ENCODE results near the gene TRPV5. TPM values are rescaled to one million over a fixed set of nuclear protein-coding genes. Genes with fewer than 3 reads are reported as not detected.

The TRPV5 gene
- total and polyA plus RNA-seq, 2 of the 8 experiments (the other 6 are each of a cell fraction or from before 2014, with no cell fraction given), result 0.03 TPM; not detected in 1

GRCh38 chr7:142868986-142869415 is 64.5 kb downstream of the TRPV5 start:
- Histone ChIP-seq H3K14ac (ENCODE audit: insufficient read length) (no peak overlapping the region), H2BK15ac (ENCODE audit: low read length) (no peak overlapping the region), H3K4me1 (replicated peaks in 1 of 4; ENCODE audit: control insufficient read depth in 3 of 4, insufficient read depth in 4 of 4, low read length in 3 of 4) (peaks cover 0 to 5% (median 3%) of the 10 kb centered on the region in 4 experiments; a peak in 4 of 7 replicates), H3K9ac (replicated peaks in 1 of 4; ENCODE audit: extremely low read depth in 1 of 4, low read depth in 3 of 4, low read length in 3 of 4) (no peak overlapping the region), H3K23ac (ENCODE audit: insufficient read length) (no peak overlapping the region), H3K79me2 (ENCODE audit: control insufficient read depth in 1 of 2, insufficient read depth in 2 of 2, low read length in 2 of 2) (no peaks in the 10 kb centered on the region), H3K23me2 (ENCODE audit: low read depth, low read length) (no peaks in the 10 kb centered on the region; the same call in 1 of the 2 replicates), H4K8ac (ENCODE audit: extremely low read depth, insufficient read depth, low read length) (no peak overlapping the region), H2BK5ac (ENCODE audit: low read depth, low read length) (0 out of 2 replicates have a peak overlapping the region, but pooled peaks have one; percentile 35), H3K27me3 (replicated peaks in 1 of 4; ENCODE audit: control insufficient read depth in 3 of 4, extremely low read depth in 1 of 4, insufficient read depth in 3 of 4, low read length in 3 of 4) (no peaks in the 10 kb centered on the region; a peak in 1 of 7 replicates), H2BK20ac (ENCODE audit: low read length) (no peak overlapping the region), H2AK5ac (ENCODE audit: low read depth, low read length) (no peak overlapping the region), H2BK120ac (replicated peaks; ENCODE audit: low read depth, low read length) (no peak overlapping the region), H3K79me1 (ENCODE audit: low read depth, low read length) (no peaks in the 10 kb centered on the region; the same call in 1 of the 2 replicates), H4K5ac (ENCODE audit: insufficient read length, low read depth, low read length) (no peak overlapping the region), H3K56ac (replicated peaks; ENCODE audit: insufficient read length, low read depth, low read length) (no peak overlapping the region), H3K4me2 (ENCODE audit: insufficient read depth in 1 of 2, low read depth in 2 of 2, low read length in 2 of 2) (no peak overlapping the region), H3K4me3 (ENCODE audit: extremely low read depth in 1 of 4, insufficient read depth in 2 of 4, low read depth in 3 of 4, low read length in 4 of 4) (no peak overlapping the region), H4K91ac (replicated peaks; ENCODE audit: insufficient read length, low read length) (no peak overlapping the region), H4K20me1 (replicated peaks in 1 of 2; ENCODE audit: control insufficient read depth in 1 of 2, insufficient read depth in 2 of 2, low read length in 2 of 2) (no peaks in the 10 kb centered on the region), H3K36me3 (ENCODE audit: control insufficient read depth in 2 of 4, insufficient read depth in 4 of 4, low read length in 3 of 4) (no peaks in the 10 kb centered on the region), H3K27ac (ENCODE audit: low read depth, low read length) (no peak overlapping the region), H3K4ac (replicated peaks; ENCODE audit: insufficient read length, low read depth, low read length) (no peak overlapping the region), H3K18ac (ENCODE audit: extremely low read depth, low read length) (no peak overlapping the region), H2BK12ac (ENCODE audit: low read depth, low read length) (no peak overlapping the region), H2AFZ (ENCODE audit: low read length) (no peak overlapping the region), H3K9me3 (ENCODE audit: insufficient read depth in 2 of 2, low read depth in 1 of 2, low read length in 1 of 2) (no peaks in the 10 kb centered on the region)
- ChIA-PET CTCF (ENCODE audit: partially characterized antibody) (interaction anchor here (0.5 to 13.9 kb wide), 14 partner anchors 10 to 483 kb away, joined by 3 to 107 read pairs (median 3); partner anchors contain the start of gene EPHB6), POLR2A (ENCODE audit: partially characterized antibody) (no interaction called here)
- FAIRE-seq (no peak), DNase-seq (ENCODE audit: low read depth in 1 of 2, low spot score in 2 of 2) (peak in 1 of 2 experiments; percentile 19)
- WGBS, 2 experiments (ENCODE audit: extremely low coverage in 1 of 2, insufficient coverage in 1 of 2, insufficient read length in 1 of 2, insufficient replicate concordance in 2 of 2, low coverage in 1 of 2, low lambda C conversion rate in 2 of 2, missing lambda C conversion rate in 1 of 2), result 95% methylated on average over 11 of the region's 11 CpGs; no CpG with 5 or more reads in 1 of the 2 experiments
- no peak for TF ChIP-seq SP2 (IDR thresholded peaks at IDR 0.05; ENCODE audit: low read length)
- TF ChIP-seq, protein P1, sequence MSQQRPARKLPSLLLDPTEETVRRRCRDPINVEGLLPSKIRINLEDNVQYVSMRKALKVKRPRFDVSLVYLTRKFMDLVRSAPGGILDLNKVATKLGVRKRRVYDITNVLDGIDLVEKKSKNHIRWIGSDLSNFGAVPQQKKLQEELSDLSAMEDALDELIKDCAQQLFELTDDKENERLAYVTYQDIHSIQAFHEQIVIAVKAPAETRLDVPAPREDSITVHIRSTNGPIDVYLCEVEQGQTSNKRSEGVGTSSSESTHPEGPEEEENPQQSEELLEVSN (IDR thresholded peaks at IDR 0.05), result no peak
- TF ChIP-seq MAFK (IDR thresholded peaks at IDR 0.05; ENCODE audit: low read depth, low read length), result no peak

Data from H1 (cell line).